Measurements from ENCODE around the gene PPP1R15A. TPM values are rescaled to one million over a fixed set of nuclear protein-coding genes. Genes with fewer than 3 reads are reported as not detected.
"Not testable (repeated sequence)": the region's sequence is repeated elsewhere in the genome, so short reads cannot be mapped to it uniquely, and the experiment has no call there.

The PPP1R15A gene
- total and polyA plus RNA-seq, 5 experiments from 2014 or later = 17.2 to 59.9 (median 47.3) TPM

DNA sequence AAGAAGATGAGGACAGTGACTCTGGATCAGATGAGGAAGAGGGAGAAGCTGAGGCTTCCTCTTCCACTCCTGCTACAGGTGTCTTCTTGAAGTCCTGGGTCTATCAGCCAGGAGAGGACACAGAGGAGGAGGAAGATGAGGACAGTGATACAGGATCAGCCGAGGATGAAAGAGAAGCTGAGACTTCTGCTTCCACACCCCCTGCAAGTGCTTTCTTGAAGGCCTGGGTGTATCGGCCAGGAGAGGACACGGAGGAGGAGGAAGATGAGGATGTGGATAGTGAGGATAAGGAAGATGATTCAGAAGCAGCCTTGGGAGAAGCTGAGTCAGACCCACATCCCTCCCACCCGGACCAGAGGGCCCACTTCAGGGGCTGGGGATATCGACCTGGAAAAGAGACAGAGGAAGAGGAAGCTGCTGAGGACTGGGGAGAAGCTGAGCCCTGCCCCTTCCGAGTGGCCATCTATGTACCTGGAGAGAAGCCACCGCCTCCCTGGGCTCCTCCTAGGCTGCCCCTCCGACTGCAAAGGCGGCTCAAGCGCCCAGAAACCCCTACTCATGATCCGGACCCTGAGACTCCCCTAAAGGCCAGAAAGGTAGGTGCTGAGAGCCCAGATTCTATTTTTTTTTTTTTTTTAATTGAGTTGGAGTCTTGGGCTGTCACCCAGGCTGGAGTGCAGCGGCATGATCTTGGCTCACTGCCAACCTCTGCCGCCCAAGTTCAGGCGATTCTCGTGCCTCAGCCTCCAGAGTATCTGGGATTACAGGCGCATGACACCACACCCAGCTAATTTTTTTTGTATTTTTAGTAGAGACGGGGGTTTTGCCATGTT lies 2.3 kb downstream of the PPP1R15A start:
- peaks cover 0 to 50% (median 7%) of the 10 kb centered on the region in 3 donors for H3K36me3 Mint-ChIP-seq
- POLR2A ChIA-PET = interaction anchor here (0.5 to 3.5 kb wide), 11 partner anchors 12 to 442 kb away, joined by 3 to 28 read pairs (median 5); partner anchors contain the start of genes FTL and NUCB1
- DNase-seq (peak in 4 of 10 donors; percentile 37 to 57 (median 44)), ATAC-seq (peak; percentile 0 to 2)
- H3K9me3 Mint-ChIP-seq = no peaks in the 10 kb centered on the region
- H3K4me3 Mint-ChIP-seq = peak overlapping the region; percentile 62 to 100 (median 98)
- peaks cover 29 to 48% (median 43%) of the 10 kb centered on the region in 4 donors for H3K4me1 Mint-ChIP-seq
- peaks cover 0 to 5% (median 0%) of the 10 kb centered on the region in 5 donors for H3K27me3 Mint-ChIP-seq
- peak overlapping the region; percentile 94 to 100 (median 100) for H3K27ac Mint-ChIP-seq

DNA sequence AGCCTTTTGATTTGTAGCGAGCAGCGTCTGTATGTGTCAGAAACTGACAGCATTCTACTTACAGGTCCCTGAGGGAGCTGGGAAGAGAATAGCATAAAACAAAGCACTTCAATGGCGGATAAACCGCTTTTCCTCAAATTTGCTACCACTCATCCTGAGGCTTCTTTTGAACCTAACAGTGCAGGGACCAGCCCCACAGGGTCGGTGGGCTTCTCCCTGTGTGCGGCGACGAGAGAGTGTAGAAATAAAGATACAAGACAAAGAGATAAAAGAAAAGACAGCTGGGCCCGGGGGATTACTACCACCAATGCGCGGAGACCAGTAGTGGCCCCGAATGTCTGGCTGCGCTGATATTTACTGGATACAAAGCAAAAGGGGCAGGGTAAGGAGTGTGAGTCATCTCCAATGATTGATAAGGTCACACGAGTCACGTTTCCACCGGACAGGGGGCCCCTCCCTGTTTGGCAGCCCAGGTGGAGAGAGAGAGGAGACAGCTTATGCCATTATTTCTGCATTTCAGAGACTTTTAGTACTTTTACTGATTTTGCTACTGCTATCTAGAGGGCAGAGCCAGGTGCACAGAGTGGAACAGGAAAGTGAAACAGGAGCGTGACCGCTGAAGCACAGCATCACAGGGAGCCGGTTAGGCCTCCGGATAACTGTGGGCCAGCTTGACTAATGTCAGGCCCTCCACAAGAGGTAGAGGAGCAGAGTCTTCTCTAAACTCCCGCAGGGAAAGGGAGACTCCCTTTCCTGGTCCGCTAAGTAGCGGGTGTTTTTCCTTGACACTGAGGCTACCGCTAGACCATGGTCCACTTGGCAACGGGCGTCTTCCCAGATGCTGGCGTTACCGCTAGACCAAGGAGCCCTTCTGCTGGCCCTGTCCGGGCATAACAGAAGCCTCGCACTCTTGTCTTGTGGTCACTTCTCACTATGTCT lies 4.1 kb downstream of the PPP1R15A start:
- H3K4me3 Mint-ChIP-seq = peak overlapping the region in 9 of 10 donors; percentile 8 to 100 (median 64)
- H3K4me1 Mint-ChIP-seq = peaks cover 29 to 48% (median 43%) of the 10 kb centered on the region in 4 donors
- H3K9me3 Mint-ChIP-seq, ATAC-seq, H3K27me3 Mint-ChIP-seq: not testable (repeated sequence)
- peak overlapping the region; percentile 7 to 100 (median 99) for H3K27ac Mint-ChIP-seq
- POLR2A ChIA-PET = interaction anchor here (2.0 to 2.4 kb wide), 3 partner anchors 21 to 78 kb away, joined by 9 to 10 read pairs (median 9); partner anchors contain the start of genes BAX and NUCB1
- peaks cover 0 to 52% (median 7%) of the 10 kb centered on the region in 3 donors for H3K36me3 Mint-ChIP-seq
- DNase-seq = peak in 4 of 10 donors; percentile 22 to 74 (median 50)

DNA sequence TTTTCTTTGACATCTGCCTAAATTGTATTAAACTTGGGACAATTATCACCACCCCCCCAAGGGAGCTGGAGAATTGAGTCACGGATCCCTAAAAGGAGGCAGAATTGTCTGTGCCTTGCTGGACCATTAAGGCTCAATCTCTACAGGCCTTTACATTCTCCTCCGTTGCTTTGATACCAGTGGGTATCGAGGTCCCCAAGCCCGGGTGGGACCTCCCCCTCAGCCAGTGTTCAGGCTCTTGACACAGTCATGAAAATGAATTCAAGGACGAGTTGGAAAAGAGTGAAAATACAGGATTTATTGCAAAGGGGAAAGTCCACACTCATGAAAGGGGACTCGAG lies 5.6 kb downstream of the PPP1R15A start:
- H3K4me3 Mint-ChIP-seq = peak overlapping the region in 2 of 10 donors; percentile 7 to 22
- no peak for ATAC-seq
- H3K27ac Mint-ChIP-seq = peak overlapping the region in 4 of 10 donors; percentile 38 to 100 (median 66)
- H3K9me3 Mint-ChIP-seq = no peaks in the 10 kb centered on the region
- POLR2A ChIA-PET = no interaction called here
- no peak for DNase-seq
- peaks cover 0 to 48% (median 7%) of the 10 kb centered on the region in 3 donors for H3K36me3 Mint-ChIP-seq
- no peaks in the 10 kb centered on the region for H3K27me3 Mint-ChIP-seq
- H3K4me1 Mint-ChIP-seq = peaks cover 22 to 44% (median 35%) of the 10 kb centered on the region in 4 donors

GRCh38 chr19:48878196-48879024 lies 6.2 kb downstream of the PPP1R15A start:
- peak in 1 of 10 donors; percentile 39 for DNase-seq
- Mint-ChIP-seq H3K4me1 (peaks cover 16 to 39% (median 29%) of the 10 kb centered on the region in 4 donors), H3K4me3 (peak overlapping the region in 1 of 10 donors; percentile 7), H3K27me3 (no peaks in the 10 kb centered on the region), H3K36me3 (peaks cover 0 to 44% (median 5%) of the 10 kb centered on the region in 3 donors), H3K27ac (peak overlapping the region in 5 of 10 donors; percentile 24 to 100 (median 52)), H3K9me3 (no peaks in the 10 kb centered on the region)
- peak in 1 of 2 donors; percentile 4 for ATAC-seq
- POLR2A ChIA-PET = interaction anchor here (0.6 to 0.7 kb wide), 4 partner anchors 33 to 91 kb away, joined by 4 to 7 read pairs (median 4); no protein-coding TSS in a partner anchor

DNA sequence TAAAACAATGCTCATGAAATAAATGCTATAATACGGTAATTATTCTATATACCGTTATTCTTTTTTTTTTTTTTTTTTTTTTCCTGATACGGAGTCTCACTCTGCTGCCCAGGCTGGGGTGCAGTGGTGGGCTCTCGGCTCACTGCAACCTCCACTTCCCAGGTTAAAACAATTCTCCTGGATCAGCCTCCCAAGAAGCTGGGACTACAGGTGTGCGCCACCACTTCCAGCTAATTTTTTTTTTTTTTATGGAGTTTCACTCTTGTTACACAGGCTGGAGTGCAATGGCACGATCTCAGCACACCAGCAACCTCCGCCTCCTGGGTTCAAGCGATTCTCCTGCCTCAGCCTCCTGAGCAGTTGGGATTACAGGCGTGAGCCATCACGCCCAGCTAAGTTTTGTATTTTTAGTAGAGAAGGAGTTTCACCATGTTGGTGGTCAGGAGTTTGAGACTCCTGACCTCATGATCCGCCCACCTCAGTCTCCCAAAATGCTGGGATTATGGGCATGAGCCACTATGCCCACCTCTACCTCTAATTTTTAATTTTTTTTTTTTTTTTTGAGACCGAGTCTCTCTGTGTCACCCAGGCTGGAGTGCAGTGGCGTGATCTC lies 6.9 kb downstream of the PPP1R15A start:
- POLR2A ChIA-PET = interaction anchor here (0.6 to 1.6 kb wide), 5 partner anchors 21 to 90 kb away, joined by 4 to 8 read pairs (median 5); partner anchors contain the start of gene NUCB1
- DNase-seq = no peak
- Mint-ChIP-seq H3K27me3 (no peaks in the 10 kb centered on the region), H3K4me1 (peaks cover 9 to 32% (median 22%) of the 10 kb centered on the region in 4 donors), H3K27ac (peak overlapping the region in 2 of 10 donors; percentile 49 to 100), H3K4me3 (no peak overlapping the region), H3K36me3 (peaks cover 0 to 37% (median 4%) of the 10 kb centered on the region in 3 donors), H3K9me3 (no peaks in the 10 kb centered on the region)
- ATAC-seq = no peak

- POLR2A ChIA-PET = interaction anchor here (1.3 to 1.6 kb wide), 2 partner anchors 21 to 37 kb away, joined by 5 to 8 read pairs; partner anchors contain the start of gene NUCB1
- not testable (repeated sequence) for H3K9me3 Mint-ChIP-seq, ATAC-seq, H3K27me3 Mint-ChIP-seq, DNase-seq, H3K4me3 Mint-ChIP-seq
- Mint-ChIP-seq H3K36me3 (peaks cover 0 to 32% (median 0%) of the 10 kb centered on the region in 3 donors), H3K27ac (peak overlapping the region in 3 of 10 donors; percentile 26 to 100 (median 56)), H3K4me1 (peaks cover 5 to 26% (median 16%) of the 10 kb centered on the region in 4 donors)
These were observed 7.5 kb downstream of the PPP1R15A start for GRCh38 chr19:48879696-48880095.

- POLR2A ChIA-PET = interaction anchor here (0.5 to 1.3 kb wide), 2 partner anchors 10 to 242 kb away, joined by 5 read pairs; partner anchors contain the start of gene PPP1R15A
- ATAC-seq = peak; percentile 30 to 36
- H3K4me3 Mint-ChIP-seq = no peak overlapping the region
- H3K36me3 Mint-ChIP-seq = peaks cover 0 to 15% (median 0%) of the 10 kb centered on the region in 3 donors
- no peaks in the 10 kb centered on the region for H3K27me3 Mint-ChIP-seq
- H3K4me1 Mint-ChIP-seq = peaks cover 0 to 8% (median 2%) of the 10 kb centered on the region in 4 donors
- H3K27ac Mint-ChIP-seq = peak overlapping the region in 2 of 10 donors; percentile 53 to 86
- DNase-seq = peak in 2 of 10 donors; percentile 22 to 29
- H3K9me3 Mint-ChIP-seq = no peaks in the 10 kb centered on the region
These were observed 9.8 kb downstream of the PPP1R15A start for GRCh38 chr19:48881741-48882657.

DNA sequence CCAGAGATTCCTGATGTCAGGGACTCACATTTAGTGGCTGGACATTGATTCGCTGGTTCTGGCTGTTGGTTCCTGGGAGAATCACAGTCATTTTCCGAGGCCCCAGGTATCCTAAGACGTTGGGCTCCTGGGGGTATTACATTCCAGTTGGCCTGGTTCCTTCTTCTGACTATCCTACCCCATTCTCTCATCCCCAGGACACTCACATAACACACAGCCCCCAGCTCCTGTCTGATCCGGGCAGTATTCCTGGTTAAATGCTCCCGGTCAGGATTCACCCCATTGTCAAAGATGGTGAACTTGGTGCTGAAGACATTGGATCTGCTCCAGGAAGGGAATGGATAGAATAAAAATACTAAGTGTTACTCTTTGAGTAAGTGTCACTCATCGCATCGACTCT lies 11.5 kb downstream of the PPP1R15A start:
- H3K4me1 Mint-ChIP-seq = peaks cover 0 to 1% (median under 1%) of the 10 kb centered on the region in 4 donors
- peak overlapping the region in 1 of 10 donors; percentile 86 for H3K27ac Mint-ChIP-seq
- no peak for DNase-seq
- H3K4me3 Mint-ChIP-seq = no peak overlapping the region
- ATAC-seq = no peak
- POLR2A ChIA-PET = no interaction called here
- H3K9me3 Mint-ChIP-seq = no peaks in the 10 kb centered on the region
- H3K27me3 Mint-ChIP-seq = no peaks in the 10 kb centered on the region
- peaks cover 0 to 2% (median 0%) of the 10 kb centered on the region in 3 donors for H3K36me3 Mint-ChIP-seq

DNA sequence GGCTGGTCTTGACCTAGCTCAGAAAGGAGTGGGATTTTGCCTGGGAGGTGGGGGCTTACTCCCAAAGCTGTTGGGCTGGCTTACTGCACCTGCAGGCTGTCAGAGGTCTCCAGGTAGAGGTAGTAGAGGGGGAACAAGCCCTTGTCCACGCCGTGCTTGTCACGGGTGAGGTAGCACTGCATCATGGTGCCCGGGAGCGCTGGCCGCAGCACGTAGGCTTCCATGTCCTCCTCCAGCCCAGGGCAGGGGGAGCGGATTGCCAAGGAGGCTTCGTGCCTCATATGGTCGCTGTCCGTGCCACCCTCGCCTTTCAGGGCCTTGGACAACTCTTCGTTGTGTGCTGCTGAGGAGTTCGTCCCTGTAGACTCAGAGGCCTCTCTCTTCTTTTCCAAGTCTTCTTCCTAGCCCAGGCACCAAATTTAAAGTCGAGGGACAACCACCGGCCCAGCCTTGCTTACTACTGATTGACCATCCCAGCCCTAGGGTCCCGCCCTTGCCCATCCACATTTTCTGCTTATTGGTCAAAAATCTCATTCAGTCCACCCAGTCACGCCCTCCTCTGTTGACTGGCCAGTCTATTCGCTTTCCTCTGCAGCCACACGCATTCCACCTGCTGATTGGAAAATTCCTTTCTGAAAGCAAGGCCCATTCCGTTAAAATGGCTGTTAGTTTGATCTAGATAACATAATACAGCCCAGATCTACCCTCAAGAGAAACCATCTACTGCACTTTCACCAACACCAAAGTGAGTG lies 15.8 kb downstream of the PPP1R15A start:
- Mint-ChIP-seq H3K4me1 (no peaks in the 10 kb centered on the region), H3K4me3 (no peak overlapping the region), H3K27ac (no peak overlapping the region), H3K27me3 (peaks cover 3 to 23% (median 10%) of the 10 kb centered on the region in 5 donors), H3K9me3 (no peaks in the 10 kb centered on the region), H3K36me3 (no peaks in the 10 kb centered on the region)
- POLR2A ChIA-PET = interaction anchor here (0.7 to 1.4 kb wide), 2 partner anchors 14 to 559 kb away, joined by 3 to 6 read pairs; no protein-coding TSS in a partner anchor
- no peak for ATAC-seq
- DNase-seq = no peak
